Keratinocyte (primary cell): Measurements from ENCODE around the gene SMYD3. TPM values are rescaled to one million over a fixed set of nuclear protein-coding genes. Genes with fewer than 3 reads are reported as not detected.

Source experiments
- DNase-seq: peaks from one replicate; pipeline ENCODE4 v3.0.0-alpha.2; 2011; ENCODE audit warnings: low read depth, missing footprints, low spot score
- FAIRE-seq: peaks from 2 replicates; lab custom pipeline; 2011; peaks lifted over from hg19 to GRCh38; lab: Jason Lieb, UNC
- H2AFZ ChIP-seq: 2 replicates; pipeline ENCODE4 v1.6.0; 2012; ENCODE audit warnings: low read length, control low read depth, inconsistent platforms; ENCODE audit not compliant: control insufficient read depth
- H3K27ac ChIP-seq: 2 replicates; pipeline ENCODE4 v1.5.1; 2011; ENCODE audit warnings: low read length; ENCODE audit not compliant: control insufficient read depth, insufficient read depth
- H3K27me3 ChIP-seq: 3 replicates; pipeline ENCODE4 v1.6.0; 2011; ENCODE audit warnings: low read length; ENCODE audit not compliant: control insufficient read depth, insufficient read depth; ENCODE audit errors: extremely low read depth
- H3K36me3 ChIP-seq, 2 experiments: 2 replicates in 1 of 2; 3 replicates in 1 of 2; pipeline ENCODE4 v1.5.1; 2011; ENCODE audit warnings: low read length in 2 of 2, mild to moderate bottlenecking in 1 of 2; ENCODE audit not compliant: control insufficient read depth in 2 of 2, insufficient read depth in 2 of 2; ENCODE audit errors: extremely low read depth in 1 of 2
- H3K4me1 ChIP-seq: 3 replicates; pipeline ENCODE4 v1.5.1; 2011; ENCODE audit warnings: low read length; ENCODE audit not compliant: control insufficient read depth, insufficient read depth; ENCODE audit errors: extremely low read depth
- H3K4me2 ChIP-seq: 3 replicates; pipeline ENCODE4 v1.6.0; 2011; ENCODE audit warnings: low read depth, low read length; ENCODE audit not compliant: control insufficient read depth, insufficient read depth; ENCODE audit errors: extremely low read depth
- H3K4me3 ChIP-seq, 3 experiments: fragments of 200-600 bp in 1 of 3; sonication (generic) in 1 of 3; 2 replicates in 2 of 3; 3 replicates in 1 of 3; pipeline ENCODE4 v1.5.1; 2011 to 2016; ENCODE audit warnings: low read length in 3 of 3, mild to moderate bottlenecking in 3 of 3, control low read depth in 2 of 3, inconsistent platforms in 1 of 3, low read depth in 1 of 3, mixed read lengths in 1 of 3, mixed run types in 1 of 3, moderate library complexity in 1 of 3; ENCODE audit not compliant: control insufficient read depth in 2 of 3, insufficient read depth in 2 of 3; ENCODE audit errors: extremely low read depth in 1 of 3
- H3K79me2 ChIP-seq: 2 replicates; pipeline ENCODE4 v1.6.0; 2012; ENCODE audit warnings: low read length; ENCODE audit not compliant: control insufficient read depth, insufficient read depth
- H3K9ac ChIP-seq: 3 replicates; pipeline ENCODE4 v1.6.0; 2011; ENCODE audit warnings: low read length; ENCODE audit not compliant: control insufficient read depth, insufficient read depth; ENCODE audit errors: extremely low read depth
- H3K9me1 ChIP-seq: 3 replicates; pipeline ENCODE4 v1.6.0; 2011; ENCODE audit warnings: low read length; ENCODE audit not compliant: control insufficient read depth, insufficient read depth; ENCODE audit errors: extremely low read depth
- H3K9me3 ChIP-seq: 2 replicates; pipeline ENCODE4 v1.5.1; 2012; ENCODE audit warnings: low read depth, low read length; ENCODE audit not compliant: control insufficient read depth
- H4K20me1 ChIP-seq: 3 replicates; pipeline ENCODE4 v1.6.0; 2011; ENCODE audit warnings: low read length; ENCODE audit not compliant: control insufficient read depth, insufficient read depth; ENCODE audit errors: extremely low read depth
- CTCF ChIP-seq, 3 experiments: IDR thresholded peaks in 1 of 3; conservative IDR thresholded peaks in 1 of 3; optimal IDR thresholded peaks in 1 of 3; 2 replicates in 2 of 3; 3 replicates in 1 of 3; pipeline versions ENCODE3 to v1.5.1; 2011; ENCODE audit warnings: low read length in 3 of 3, mild to moderate bottlenecking in 3 of 3, moderate library complexity in 2 of 3, control low read depth in 1 of 3, inconsistent platforms in 1 of 3; ENCODE audit not compliant: insufficient read depth in 2 of 3; ENCODE audit errors: extremely low read depth in 1 of 3
- EZH2 ChIP-seq: IDR thresholded peaks from one replicate; pipeline ENCODE4 v1.6.1; 2012; ENCODE audit warnings: inconsistent platforms, mild to moderate bottlenecking, low read length, moderate library complexity
- dilution Hi-C: fragments of 300-500 bp; cut with MboI; formaldehyde crosslinking; loops from one replicate; pipeline ENCODE4 v1.7.0; 2020; ENCODE audit warnings: low sequenced_read_pairs; ENCODE audit not compliant: extremely low pct_ligation_motif_present
- polyA plus RNA-seq, 5 experiments: library from polyadenylated mRNA; depleted of rRNA in 3 of 5; stranded (reverse) in 3 of 5; stranded (forward) in 1 of 5; unstranded in 1 of 5; fragments of >200 nt; gene quantifications; 1 replicate in 1 of 5; 2 replicates in 3 of 5; 3 replicates in 1 of 5; pipeline versions ENCODE4 v1.2.1 to v1.2.3, GENCODE V29; 2011 to 2012; ENCODE audit warnings: missing spikeins in 2 of 5, low read depth in 1 of 5, low replicate concordance in 1 of 5

The SMYD3 gene
- polyA plus RNA-seq, 1 donor (not counting 4 experiments of a cell fraction or from before 2014, with no cell fraction given) = 31.0 TPM

- H3K9me1 ChIP-seq = no peaks in the 10 kb centered on the region
- FAIRE-seq (no peak), DNase-seq (no peak)
- H3K27ac ChIP-seq = no peak overlapping the region
- dilution Hi-C loops = no loop called here
- no peak overlapping the region for H3K4me2 ChIP-seq
- no peaks in the 10 kb centered on the region for H3K79me2 ChIP-seq
- H3K4me3 ChIP-seq = no peak overlapping the region
- H3K4me1 ChIP-seq = peaks cover 14% of the 10 kb centered on the region
- no peaks in the 10 kb centered on the region for H3K27me3 ChIP-seq
- H4K20me1 ChIP-seq = no peaks in the 10 kb centered on the region
- H3K36me3 ChIP-seq = no peaks in the 10 kb centered on the region
- H2AFZ ChIP-seq = no peak overlapping the region
- H3K9ac ChIP-seq = no peak overlapping the region
- H3K9me3 ChIP-seq = no peaks in the 10 kb centered on the region
- TF ChIP-seq EZH2 (no peak), CTCF (optimal IDR thresholded peaks at IDR 0.05 in 1 of 3, IDR thresholded peaks at IDR 0.05 in 1 of 3, conservative IDR thresholded peaks at IDR 0.05 in 1 of 3; ENCODE audit: extremely low read depth in 1 of 3, insufficient read depth in 2 of 3, low read length in 3 of 3) (no peak)
These were observed 519.5 kb downstream of the SMYD3 start for GRCh38 chr1:245987577-245987976.

- Histone ChIP-seq H2AFZ (no peak overlapping the region), H3K9me3 (no peaks in the 10 kb centered on the region), H3K79me2 (no peaks in the 10 kb centered on the region), H3K4me3 (peak overlapping the region in 2 of 3 experiments; percentile 7 to 44), H3K27me3 (no peaks in the 10 kb centered on the region), H3K27ac (peak overlapping the region; percentile 12), H3K9me1 (no peaks in the 10 kb centered on the region), H3K4me2 (peak overlapping the region; percentile 64), H3K9ac (no peak overlapping the region), H3K36me3 (no peaks in the 10 kb centered on the region), H3K4me1 (peaks cover 14% of the 10 kb centered on the region), H4K20me1 (no peaks in the 10 kb centered on the region)
- DNase-seq (no peak), FAIRE-seq (no peak)
- TF ChIP-seq CTCF (optimal IDR thresholded peaks at IDR 0.05 in 1 of 3, IDR thresholded peaks at IDR 0.05 in 1 of 3, conservative IDR thresholded peaks at IDR 0.05 in 1 of 3; ENCODE audit: extremely low read depth in 1 of 3, insufficient read depth in 2 of 3, low read length in 3 of 3) (no peak), EZH2 (no peak)
- dilution Hi-C loops = no loop called here
These were observed 519.9 kb downstream of the SMYD3 start for GRCh38 chr1:245987219-245987545.
